Activated CD8-positive, alpha-beta memory T cell treated with anti-CD3 and anti-CD28 coated beads, Interleukin-2, amount 50 U/mL, for 48 hours (primary cell): ENCODE data around the gene PPP1CA.

ENCODE experiments used
- DNase-seq: peaks from one replicate; pipeline ENCODE4 v3.0.0-alpha.2; 2020

Gene PPP1CA

GRCh38 chr11:67349457-67349856 is 52.2 kb downstream of the PPP1CA start:
- no peak for DNase-seq

- DNase-seq = no peak
Measured at GRCh38 chr11:67349036-67349435, 52.6 kb downstream of the PPP1CA start.
